Measurements from ENCODE around the gene C1QL2. TPM values are rescaled to one million over a fixed set of nuclear protein-coding genes. Genes with fewer than 3 reads are reported as not detected.

The C1QL2 gene
- total RNA-seq, 1 experiment from 2014 or later = 0.81 TPM

GRCh38 chr2:119195887-119196286 lies 37.3 kb upstream of the C1QL2 start:
- no peak overlapping the region for H3T11ph ChIP-seq (ENCODE audit: low read length)
- H2BK120ac ChIP-seq (ENCODE audit: low read depth, low read length, poor library complexity, severe bottlenecking) = no peak overlapping the region
- no peak for TF ChIP-seq CTCF (conservative IDR thresholded peaks at IDR 0.05)
- no peak for DNase-seq
- H2AFZ ChIP-seq (ENCODE audit: low read length) = no peak overlapping the region
- no peaks in the 10 kb centered on the region for H3K79me1 ChIP-seq (ENCODE audit: insufficient read depth, low read depth, low read length, poor library complexity, severe bottlenecking)
- H4K5ac ChIP-seq (ENCODE audit: insufficient read length, low read depth, low read length) = no peak overlapping the region
- H2BK5ac ChIP-seq (ENCODE audit: insufficient read length, low read length) = no peak overlapping the region
- H3K9me3 Mint-ChIP-seq = peaks cover 2 to 3% of the 10 kb centered on the region in 2 experiments; a peak in 2 of 5 replicates
- no peak overlapping the region for H2BK20ac ChIP-seq (ENCODE audit: low read depth, low read length, poor library complexity, severe bottlenecking)
- no peak overlapping the region for H4K91ac ChIP-seq (ENCODE audit: insufficient read length, low read depth, low read length)
- H3K27me3 ChIP-seq (ENCODE audit: insufficient read depth, low read length) = no peaks in the 10 kb centered on the region
- no peak overlapping the region for H3K27ac ChIP-seq (ENCODE audit: insufficient read length, low read depth, low read length)
- H3K27ac Mint-ChIP-seq = peak overlapping the region; percentile 68 to 97 (median 69); a peak in 6 of 7 replicates
- H3K23me2 ChIP-seq (ENCODE audit: insufficient read length, low read depth, low read length, poor library complexity, severe bottlenecking) = peaks cover 3% of the 10 kb centered on the region
- H4K20me1 ChIP-seq (ENCODE audit: control insufficient read depth, insufficient read depth, insufficient read length) = no peaks in the 10 kb centered on the region
- H3K9ac ChIP-seq (ENCODE audit: extremely low read depth, insufficient read length, low read length) = no peak overlapping the region
- WGBS (ENCODE audit: extremely low coverage, insufficient read length, low lambda C conversion rate) = no CpG with 5 or more reads among the region's 2 CpGs
- H3K27me3 Mint-ChIP-seq (ENCODE audit: low read depth) = peaks cover 26% of the 10 kb centered on the region
- H3K14ac ChIP-seq (ENCODE audit: insufficient read depth, low read length) = no peak overlapping the region
- no peaks in the 10 kb centered on the region for H3K79me2 ChIP-seq (ENCODE audit: insufficient read depth, low read length)
- H3K4me2 ChIP-seq (ENCODE audit: insufficient read depth, insufficient read length, low read length) = peak overlapping the region; percentile 49
- no peak overlapping the region for H2BK12ac ChIP-seq (ENCODE audit: insufficient read length, low read depth, low read length)
- H3K4me3 Mint-ChIP-seq = peak overlapping the region; percentile 10 to 67; a peak in 4 of 5 replicates
- no peak overlapping the region for H3K56ac ChIP-seq (ENCODE audit: insufficient read length, low read depth, low read length)
- peaks cover 6% of the 10 kb centered on the region; the same call in 1 of the 2 replicates for H3K4me1 ChIP-seq (ENCODE audit: insufficient read depth, low read length)
- no peaks in the 10 kb centered on the region; a peak in 1 of 7 replicates for H3K36me3 Mint-ChIP-seq (ENCODE audit: insufficient read depth in 1 of 3, low read depth in 3 of 3)
- no peak overlapping the region for H4K8ac ChIP-seq (replicated peaks; ENCODE audit: insufficient read length, low read depth, low read length)
- H3K4me1 Mint-ChIP-seq = peaks cover 43 to 46% of the 10 kb centered on the region in 2 experiments
- H3K18ac ChIP-seq (ENCODE audit: insufficient read length, low read depth, low read length) = no peak overlapping the region
- H2BK15ac ChIP-seq (ENCODE audit: low read depth, low read length) = no peak overlapping the region
- H2AK5ac ChIP-seq (ENCODE audit: insufficient read length, low read length) = no peak overlapping the region
- no peak overlapping the region for H3K4ac ChIP-seq (ENCODE audit: low read depth, low read length)
- no peak overlapping the region for H3K23ac ChIP-seq (ENCODE audit: insufficient read length, low read depth, low read length)
- H3K9me3 ChIP-seq (ENCODE audit: control insufficient read depth, low read depth, low read length) = no peaks in the 10 kb centered on the region
